GM12872 (cell line): Measurements from ENCODE around the gene CCDC136.

ENCODE experiments used
- CTCF ChIP-seq: IDR thresholded peaks from 3 replicates; pipeline ENCODE4 v1.5.1; 2011; ENCODE audit warnings: low read depth, mild to moderate bottlenecking, low read length, moderate library complexity; ENCODE audit not compliant: insufficient read depth

Gene CCDC136

GRCh38 chr7:128837521-128837921, 45.8 kb downstream of the CCDC136 start:
- no peak for TF ChIP-seq CTCF

- no peak for TF ChIP-seq CTCF
These were observed 46.5 kb downstream of the CCDC136 start for GRCh38 chr7:128838109-128838779.

- no peak for TF ChIP-seq CTCF
These were observed 47.4 kb downstream of the CCDC136 start for GRCh38 chr7:128838981-128839731.

GRCh38 chr7:128839751-128840177, 48.0 kb downstream of the CCDC136 start:
- no peak for TF ChIP-seq CTCF

GRCh38 chr7:128840326-128841170, 48.8 kb downstream of the CCDC136 start:
- no peak for TF ChIP-seq CTCF

- no peak for TF ChIP-seq CTCF
These were observed 49.5 kb downstream of the CCDC136 start for GRCh38 chr7:128841171-128841690.
